ENCODE data around the gene TMEM244. TPM values are rescaled to one million over a fixed set of nuclear protein-coding genes. Genes with fewer than 3 reads are reported as not detected.
"Not testable (repeated sequence)": the region's sequence is repeated elsewhere in the genome, so short reads cannot be mapped to it uniquely, and the experiment has no call there.

Gene TMEM244
- total RNA-seq, 1 donor from 2014 or later = not detected

- no peak for DNase-seq (ENCODE audit: low read depth, low spot score)
- H3K27ac Mint-ChIP-seq (ENCODE audit: unreplicated experiment) = no peak overlapping the region
- TF ChIP-seq, protein P1, sequence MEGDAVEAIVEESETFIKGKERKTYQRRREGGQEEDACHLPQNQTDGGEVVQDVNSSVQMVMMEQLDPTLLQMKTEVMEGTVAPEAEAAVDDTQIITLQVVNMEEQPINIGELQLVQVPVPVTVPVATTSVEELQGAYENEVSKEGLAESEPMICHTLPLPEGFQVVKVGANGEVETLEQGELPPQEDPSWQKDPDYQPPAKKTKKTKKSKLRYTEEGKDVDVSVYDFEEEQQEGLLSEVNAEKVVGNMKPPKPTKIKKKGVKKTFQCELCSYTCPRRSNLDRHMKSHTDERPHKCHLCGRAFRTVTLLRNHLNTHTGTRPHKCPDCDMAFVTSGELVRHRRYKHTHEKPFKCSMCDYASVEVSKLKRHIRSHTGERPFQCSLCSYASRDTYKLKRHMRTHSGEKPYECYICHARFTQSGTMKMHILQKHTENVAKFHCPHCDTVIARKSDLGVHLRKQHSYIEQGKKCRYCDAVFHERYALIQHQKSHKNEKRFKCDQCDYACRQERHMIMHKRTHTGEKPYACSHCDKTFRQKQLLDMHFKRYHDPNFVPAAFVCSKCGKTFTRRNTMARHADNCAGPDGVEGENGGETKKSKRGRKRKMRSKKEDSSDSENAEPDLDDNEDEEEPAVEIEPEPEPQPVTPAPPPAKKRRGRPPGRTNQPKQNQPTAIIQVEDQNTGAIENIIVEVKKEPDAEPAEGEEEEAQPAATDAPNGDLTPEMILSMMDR (conservative IDR thresholded peaks at IDR 0.05) = no peak
- no peaks in the 10 kb centered on the region for H3K27me3 Mint-ChIP-seq (ENCODE audit: low read depth)
- H3K9me3 Mint-ChIP-seq = peaks cover 10% of the 10 kb centered on the region
- H3K4me3 Mint-ChIP-seq = no peak overlapping the region
- H3K36me3 Mint-ChIP-seq (ENCODE audit: low read depth) = peaks cover 4% of the 10 kb centered on the region
- H3K4me1 Mint-ChIP-seq = no peaks in the 10 kb centered on the region
Measured at GRCh38 chr6:129812145-129812777, 48.9 kb downstream of the TMEM244 start.

DNA sequence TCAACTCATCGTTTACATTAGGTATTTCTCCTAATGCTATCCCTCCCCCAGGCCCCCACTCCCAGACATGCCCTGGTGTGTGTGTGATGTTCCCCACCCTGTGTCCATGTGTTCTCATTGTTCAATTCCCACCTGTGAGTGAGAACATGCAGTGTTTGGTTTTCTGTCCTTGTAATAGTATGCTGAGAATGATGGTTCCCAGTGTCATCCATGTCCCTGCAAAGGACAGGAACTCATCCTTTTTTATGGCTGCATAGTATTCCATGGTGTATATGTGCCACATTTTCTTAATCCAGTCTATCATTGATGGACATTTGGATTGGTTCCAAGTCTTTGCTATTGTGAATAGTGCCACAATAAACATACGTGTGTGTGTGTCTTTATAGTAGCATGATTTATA lies 54.0 kb downstream of the TMEM244 start:
- not testable (repeated sequence) for H3K36me3 Mint-ChIP-seq (ENCODE audit: low read depth); H3K27me3 Mint-ChIP-seq (ENCODE audit: low read depth); H3K27ac Mint-ChIP-seq (ENCODE audit: unreplicated experiment); DNase-seq (ENCODE audit: low read depth, low spot score); H3K4me1 Mint-ChIP-seq; H3K4me3 Mint-ChIP-seq
- peaks cover 18% of the 10 kb centered on the region for H3K9me3 Mint-ChIP-seq

- not testable (repeated sequence) for DNase-seq (ENCODE audit: low read depth, low spot score); H3K4me1 Mint-ChIP-seq; H3K27ac Mint-ChIP-seq (ENCODE audit: unreplicated experiment); H3K36me3 Mint-ChIP-seq (ENCODE audit: low read depth); H3K27me3 Mint-ChIP-seq (ENCODE audit: low read depth); H3K4me3 Mint-ChIP-seq
- peaks cover 13% of the 10 kb centered on the region for H3K9me3 Mint-ChIP-seq
Measured at GRCh38 chr6:129802920-129803319, 58.2 kb downstream of the TMEM244 start.

GRCh38 chr6:129801909-129802308 lies 59.2 kb downstream of the TMEM244 start:
- TF ChIP-seq, protein P1 (conservative IDR thresholded peaks at IDR 0.05) = no peak
- Mint-ChIP-seq H3K4me1 (no peaks in the 10 kb centered on the region), H3K4me3 (no peak overlapping the region)

GRCh38 chr6:129795261-129795660 lies 65.9 kb downstream of the TMEM244 start:
- Mint-ChIP-seq H3K4me3 (no peak overlapping the region), H3K9me3 (no peaks in the 10 kb centered on the region), H3K27me3 (ENCODE audit: low read depth) (no peaks in the 10 kb centered on the region), H3K4me1 (no peaks in the 10 kb centered on the region), H3K27ac (ENCODE audit: unreplicated experiment) (no peak overlapping the region), H3K36me3 (ENCODE audit: low read depth) (no peaks in the 10 kb centered on the region)
- TF ChIP-seq, protein P1 (conservative IDR thresholded peaks at IDR 0.05) = no peak
- no peak for DNase-seq (ENCODE audit: low read depth, low spot score)

More at GRCh38 chr6:129801909-129802308, 59.2 kb downstream of the TMEM244 start:
- no peaks in the 10 kb centered on the region for H3K27me3 Mint-ChIP-seq (ENCODE audit: low read depth)
- peaks cover 5% of the 10 kb centered on the region for H3K36me3 Mint-ChIP-seq (ENCODE audit: low read depth)
- no peak for DNase-seq (ENCODE audit: low read depth, low spot score)
- no peak overlapping the region for H3K27ac Mint-ChIP-seq (ENCODE audit: unreplicated experiment)
- peaks cover 8% of the 10 kb centered on the region for H3K9me3 Mint-ChIP-seq

DNA sequence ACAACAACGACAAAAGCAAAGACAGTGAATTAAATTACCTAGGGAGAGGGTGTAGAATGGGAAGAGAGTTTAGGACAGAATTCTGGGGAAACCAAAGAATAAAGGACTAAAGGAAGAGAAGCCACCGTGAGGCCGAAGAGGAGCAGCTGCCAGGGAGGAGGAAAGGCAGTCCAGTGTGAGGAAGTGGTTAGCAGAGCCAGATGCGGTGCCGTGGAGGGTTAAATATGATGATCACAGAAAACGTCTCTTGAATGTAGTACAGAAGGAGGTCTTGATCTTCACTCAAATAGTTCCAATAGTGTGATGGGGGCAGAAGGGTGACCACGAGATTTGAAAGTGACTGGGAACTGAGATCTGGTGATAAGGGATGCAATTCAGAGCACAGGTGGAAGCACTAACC lies 67.7 kb downstream of the TMEM244 start:
- H3K27me3 Mint-ChIP-seq (ENCODE audit: low read depth) = no peaks in the 10 kb centered on the region

More for the DNA sequence above, 67.7 kb downstream of the TMEM244 start:
- Mint-ChIP-seq H3K36me3 (ENCODE audit: low read depth) (no peaks in the 10 kb centered on the region), H3K4me3 (no peak overlapping the region), H3K4me1 (no peaks in the 10 kb centered on the region), H3K27ac (ENCODE audit: unreplicated experiment) (no peak overlapping the region), H3K9me3 (no peaks in the 10 kb centered on the region)
- no peak for DNase-seq (ENCODE audit: low read depth, low spot score)
- TF ChIP-seq, protein P1 (conservative IDR thresholded peaks at IDR 0.05) = no peak
